ENCODE data around the gene SUPV3L1.
"Not testable (repeated sequence)": the region's sequence is repeated elsewhere in the genome, so short reads cannot be mapped to it uniquely, and the experiment has no call there.

SUPV3L1 gene

GRCh38 chr10:69179743-69180524 lies at the start of gene SUPV3L1:
SUPV3L1 (plus strand) TSS chr10:69180234; CDS start chr10:69180292, 58 bp downstream.
- peak; percentile 92 for DNase-seq

- DNase-seq: no peak
These were observed 49.8 kb upstream of the SUPV3L1 start for GRCh38 chr10:69130251-69130650.

GRCh38 chr10:69139961-69140360 lies 40.1 kb upstream of the SUPV3L1 start:
- DNase-seq: no peak

GRCh38 chr10:69141304-69141703 lies 38.7 kb upstream of the SUPV3L1 start:
- no peak for DNase-seq

- DNase-seq: not testable (repeated sequence)
These were observed 38.0 kb upstream of the SUPV3L1 start for GRCh38 chr10:69142074-69142473.

- no peak for DNase-seq
These were observed 37.1 kb upstream of the SUPV3L1 start for GRCh38 chr10:69142983-69143382.

- DNase-seq: no peak
These were observed 34.7 kb upstream of the SUPV3L1 start for GRCh38 chr10:69145329-69145728.

- DNase-seq: no peak
These were observed 34.2 kb upstream of the SUPV3L1 start for GRCh38 chr10:69145864-69146263.

GRCh38 chr10:69146759-69147158 lies 33.3 kb upstream of the SUPV3L1 start:
- DNase-seq: no peak

- DNase-seq: no peak
These were observed 28.1 kb upstream of the SUPV3L1 start for GRCh38 chr10:69151984-69152383.

- DNase-seq: no peak
These were observed 26.8 kb upstream of the SUPV3L1 start for GRCh38 chr10:69153227-69153626.

GRCh38 chr10:69160809-69161241 lies 19.2 kb upstream of the SUPV3L1 start:
- no peak for DNase-seq

GRCh38 chr10:69168493-69168892 lies 11.5 kb upstream of the SUPV3L1 start:
- no peak for DNase-seq

GRCh38 chr10:69172241-69172982 lies 7.6 kb upstream of the SUPV3L1 start:
- no peak for DNase-seq

GRCh38 chr10:69175326-69175725 lies 4.7 kb upstream of the SUPV3L1 start:
- DNase-seq: not testable (repeated sequence)

GRCh38 chr10:69176823-69177222 lies 3.2 kb upstream of the SUPV3L1 start:
- DNase-seq: no peak

- peak in 1 of 2 donors; percentile 43 for DNase-seq
These were observed 818 bp upstream of the SUPV3L1 start for GRCh38 chr10:69179089-69179742.

GRCh38 chr10:69180525-69181204 lies 631 bp downstream of the SUPV3L1 start:
- DNase-seq: peak in 1 of 2 donors; percentile 12

- DNase-seq: no peak
These were observed 1.4 kb downstream of the SUPV3L1 start for GRCh38 chr10:69181433-69181832.

- no peak for DNase-seq
These were observed 2.0 kb downstream of the SUPV3L1 start for GRCh38 chr10:69182005-69182404.

GRCh38 chr10:69186524-69186923 lies 6.5 kb downstream of the SUPV3L1 start:
- no peak for DNase-seq

GRCh38 chr10:69201045-69201444 lies 21.0 kb downstream of the SUPV3L1 start:
- no peak for DNase-seq

- DNase-seq: peak in 1 of 2 donors; percentile 45
These were observed 22.3 kb downstream of the SUPV3L1 start for GRCh38 chr10:69202332-69202731.
